Stimulated activated CD8-positive, alpha-beta memory T cell treated with anti-CD3 and anti-CD28 coated beads, Interleukin-15, amount 100 ng/mL, for 24 hours (primary cell): Measurements from ENCODE around the gene GFI1B.
"Not testable (repeated sequence)": the region's sequence is repeated elsewhere in the genome, so short reads cannot be mapped to it uniquely, and the experiment has no call there.

Experiments
- DNase-seq: peaks from one replicate; pipeline ENCODE4 v3.0.0-alpha.2; 2020; ENCODE audit warnings: low read depth

GFI1B gene

GRCh38 chr9:132978451-132979131 lies at the start of gene GFI1B:
TSS of gene GFI1B (plus strand) at chr9:132978694. CDS start at chr9:132986679, 7,985 bp downstream.
- no peak for DNase-seq

- DNase-seq: no peak
Measured at GRCh38 chr9:132931178-132931735, 47.2 kb upstream of the GFI1B start.

GRCh38 chr9:132935026-132935425 lies 43.5 kb upstream of the GFI1B start:
- no peak for DNase-seq

- no peak for DNase-seq
Measured at GRCh38 chr9:132937463-132937901, 41.0 kb upstream of the GFI1B start.

DNA sequence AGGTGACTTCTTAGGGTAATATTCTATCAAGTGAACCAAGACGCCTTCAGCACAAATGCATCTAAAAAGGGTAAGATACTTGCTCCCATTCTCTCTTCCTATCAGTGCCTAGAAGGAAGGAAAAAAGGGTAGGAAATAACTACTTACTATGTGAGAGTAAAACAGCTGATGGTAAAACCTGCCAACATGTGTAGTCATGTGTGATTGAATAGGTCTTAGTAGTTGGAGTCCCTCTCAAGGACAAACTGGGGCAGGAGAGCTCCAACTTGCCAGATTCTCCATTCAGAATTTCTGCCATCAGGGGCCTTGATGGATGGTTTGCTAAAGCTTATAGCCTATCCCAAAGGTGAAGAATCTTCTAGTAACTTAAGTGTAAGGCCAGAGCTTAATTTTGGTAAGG lies 39.3 kb upstream of the GFI1B start:
- DNase-seq: no peak

DNA sequence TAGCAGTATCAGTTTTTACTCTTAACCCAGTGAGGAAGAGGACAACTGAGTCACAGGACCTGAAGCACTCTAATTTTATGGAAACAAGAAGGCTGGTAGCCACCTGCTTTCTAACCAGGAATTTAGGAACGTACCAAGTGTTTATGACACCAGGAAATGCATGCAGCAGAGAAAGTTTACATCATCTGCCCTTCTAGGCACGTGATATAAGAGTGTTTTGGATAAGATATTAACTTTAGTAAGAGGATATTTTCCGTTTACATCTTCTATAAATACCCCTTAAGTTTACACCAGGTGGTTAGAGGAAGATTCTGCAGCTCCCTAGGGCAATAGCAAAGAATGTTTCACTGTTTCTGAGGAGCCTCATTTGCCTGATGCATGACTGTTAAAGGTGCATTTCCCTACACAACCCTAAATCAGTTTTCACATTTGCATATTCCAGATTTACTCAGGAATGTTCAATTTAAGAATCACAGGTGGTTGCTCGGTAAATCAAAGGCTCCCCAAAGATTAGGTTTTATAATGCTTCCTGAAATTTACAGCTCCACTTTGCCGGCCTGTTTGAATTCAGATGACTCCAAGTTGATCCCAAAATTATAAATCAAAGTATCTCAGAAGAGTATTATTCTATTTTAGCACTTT lies 35.8 kb upstream of the GFI1B start:
- no peak for DNase-seq

DNA sequence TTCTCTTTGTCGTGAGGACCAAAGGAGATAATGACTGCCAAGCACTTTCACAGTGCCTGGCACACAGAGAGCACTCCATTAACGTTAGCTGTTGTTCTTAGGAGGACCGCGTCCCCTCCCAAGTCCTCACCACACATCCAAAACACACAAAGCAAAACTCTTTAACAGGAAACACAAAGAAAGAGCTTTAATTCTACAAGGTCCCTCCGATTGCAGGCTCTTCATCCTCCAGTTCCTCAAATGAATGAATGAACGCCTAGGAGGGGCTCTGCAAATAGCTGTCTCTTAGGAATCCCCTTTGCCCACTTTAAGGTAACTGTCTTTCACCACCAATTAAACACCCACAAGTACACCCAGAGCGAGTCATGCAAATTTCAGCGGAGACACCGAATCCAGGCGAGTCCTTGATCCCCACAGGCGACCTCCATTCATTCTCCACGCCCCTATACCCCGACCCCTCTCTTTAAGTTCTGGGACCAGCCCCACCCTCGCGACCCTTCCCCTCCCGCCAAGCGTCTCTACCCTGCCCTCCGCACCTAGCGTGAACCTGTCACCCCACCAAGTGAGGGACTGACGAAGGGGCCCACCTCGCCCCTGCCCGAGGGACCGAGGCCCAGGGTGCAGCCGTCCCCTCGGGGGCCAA lies 34.7 kb upstream of the GFI1B start:
- DNase-seq: no peak

DNA sequence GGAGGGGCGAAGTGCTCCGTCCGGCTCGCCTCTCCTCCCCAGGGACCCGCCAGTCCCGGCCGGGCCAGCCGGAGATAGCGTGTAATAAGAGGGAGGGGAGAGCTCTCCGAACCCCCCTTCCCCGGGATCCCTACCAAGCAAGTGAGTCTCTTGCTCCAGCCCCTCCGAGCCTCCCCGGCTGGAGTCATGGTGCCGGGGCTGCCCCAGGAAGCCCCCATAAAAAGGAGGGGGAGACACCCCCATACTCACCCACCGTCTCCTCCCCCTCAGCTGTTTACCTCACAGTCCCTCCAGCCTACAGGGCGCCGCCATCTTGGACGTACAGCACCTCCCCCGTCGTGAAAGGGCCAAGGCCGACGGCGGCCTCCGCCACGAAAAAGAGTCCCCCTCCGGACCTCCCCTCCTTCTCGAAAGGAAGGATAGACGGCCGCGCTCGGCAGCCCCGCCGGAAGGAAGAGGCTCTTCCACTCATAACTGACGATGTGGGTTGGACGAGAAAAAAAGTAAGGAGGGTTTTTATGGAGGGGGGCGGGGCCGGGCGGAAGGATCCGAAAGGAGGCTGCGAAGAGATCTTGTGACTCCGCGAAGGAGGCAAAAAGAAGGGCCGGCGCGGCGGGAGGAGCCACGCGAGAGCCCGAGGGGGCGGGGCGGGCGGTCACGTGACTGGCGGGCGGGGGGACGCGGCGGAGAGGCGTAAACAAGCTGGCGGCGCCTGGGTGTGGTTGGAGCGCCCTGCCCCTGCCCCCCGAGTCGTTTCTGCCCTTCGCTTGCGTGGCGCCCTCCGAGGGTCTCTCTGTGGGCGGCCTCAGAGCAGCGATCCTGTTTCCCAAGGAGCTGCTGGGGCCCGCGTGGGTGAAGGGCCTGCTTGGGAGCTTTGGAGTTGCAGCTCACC lies 34.0 kb upstream of the GFI1B start, which contains the start of gene TSC1:
Gene TSC1, minus strand, starts transcription at position 323 of the 892 bp plus-strand sequence. CDS start 15,744 bp downstream, outside the sequence.
- peak; percentile 99 for DNase-seq

GRCh38 chr9:132945186-132946130 lies 33.0 kb upstream of the GFI1B start:
- no peak for DNase-seq

GRCh38 chr9:132946211-132946610 lies 32.3 kb upstream of the GFI1B start:
- no peak for DNase-seq

GRCh38 chr9:132946631-132947295 lies 31.7 kb upstream of the GFI1B start:
- no peak for DNase-seq

DNA sequence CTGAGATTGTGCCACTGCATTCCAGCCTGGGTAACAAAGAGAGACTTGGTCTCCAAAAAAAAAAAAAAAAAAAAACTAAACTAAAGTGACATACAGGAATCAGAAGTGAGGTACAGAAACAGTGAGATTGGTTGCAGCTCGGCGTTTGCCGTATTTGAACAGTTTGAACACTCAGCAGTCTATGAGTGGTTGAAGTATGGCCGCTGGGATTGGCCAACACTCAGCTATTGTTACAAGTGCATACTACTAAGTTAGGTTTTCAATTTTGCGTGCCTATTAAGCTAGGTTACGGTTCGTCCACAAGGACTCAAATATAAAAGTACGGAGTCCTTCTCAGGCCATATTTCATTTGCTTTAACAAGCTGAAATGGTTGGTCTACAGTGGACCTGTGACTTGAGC lies 30.7 kb upstream of the GFI1B start:
- DNase-seq: no peak

DNA sequence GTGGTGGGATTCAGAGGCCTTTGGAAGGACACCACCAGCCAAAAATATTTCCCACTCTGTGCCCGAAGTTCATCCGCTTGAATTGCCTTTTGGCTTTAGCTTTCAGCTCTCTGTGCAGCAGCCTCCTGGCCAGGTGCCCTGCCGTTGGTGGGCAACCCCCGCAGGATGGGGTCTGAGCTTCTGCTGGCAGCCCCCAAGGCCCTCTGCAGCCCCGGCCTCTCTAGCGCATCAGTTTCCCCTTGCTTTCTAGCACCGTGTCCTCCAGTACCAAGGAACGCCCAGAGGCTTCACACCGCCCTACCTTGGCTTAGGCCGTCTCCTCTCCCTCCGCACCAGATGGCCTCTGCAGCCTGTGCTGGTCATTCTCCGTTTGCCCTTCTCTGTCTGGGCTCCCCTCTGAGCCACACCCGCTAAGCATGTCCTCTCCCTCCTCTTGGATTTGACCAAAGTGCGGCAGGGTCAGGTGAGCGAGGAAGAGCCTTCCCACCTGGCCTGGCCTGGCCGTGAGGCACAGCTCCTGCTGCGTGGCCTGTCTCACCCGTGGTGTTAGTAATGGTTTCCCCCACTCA lies 29.9 kb upstream of the GFI1B start:
- DNase-seq: no peak

DNA sequence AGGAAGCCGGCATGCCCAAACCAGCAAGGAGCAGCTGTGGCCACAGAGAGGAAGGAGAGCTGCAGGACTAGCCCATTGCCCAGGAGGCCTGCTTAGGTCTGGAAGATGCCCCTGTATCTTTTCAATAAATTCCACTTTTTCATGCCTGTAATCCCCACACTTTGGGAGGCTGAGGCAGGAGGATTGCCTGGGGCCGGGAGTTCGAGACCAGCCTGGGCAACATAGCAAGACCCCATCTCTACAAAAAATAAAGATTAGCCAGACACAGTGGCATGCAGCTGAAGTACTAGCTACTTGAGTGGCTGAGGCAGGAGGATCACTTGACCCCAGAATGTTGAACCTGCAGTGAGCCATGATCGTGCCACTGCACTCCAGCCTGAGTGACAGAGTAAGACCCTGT lies 28.8 kb upstream of the GFI1B start:
- no peak for DNase-seq

DNA sequence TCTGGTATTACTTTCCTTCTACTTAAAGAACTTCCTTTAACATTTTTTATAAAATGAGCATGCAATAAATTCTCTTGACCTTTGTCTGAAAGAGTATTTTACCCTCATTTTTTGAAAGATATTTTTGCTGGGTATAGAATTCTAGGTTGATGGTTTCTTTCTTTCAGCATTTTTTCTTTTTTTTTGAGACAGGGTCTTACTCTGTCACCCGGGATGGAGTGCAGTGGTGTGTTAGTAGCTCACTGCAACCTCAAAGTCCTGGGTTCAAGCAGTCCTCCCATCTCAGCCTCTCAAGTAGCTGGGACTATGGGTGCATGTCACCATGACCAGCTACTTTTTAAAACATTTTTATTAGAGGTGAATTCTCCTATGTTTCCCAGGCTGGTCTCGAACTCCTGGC lies 23.4 kb upstream of the GFI1B start:
- DNase-seq: no peak

DNA sequence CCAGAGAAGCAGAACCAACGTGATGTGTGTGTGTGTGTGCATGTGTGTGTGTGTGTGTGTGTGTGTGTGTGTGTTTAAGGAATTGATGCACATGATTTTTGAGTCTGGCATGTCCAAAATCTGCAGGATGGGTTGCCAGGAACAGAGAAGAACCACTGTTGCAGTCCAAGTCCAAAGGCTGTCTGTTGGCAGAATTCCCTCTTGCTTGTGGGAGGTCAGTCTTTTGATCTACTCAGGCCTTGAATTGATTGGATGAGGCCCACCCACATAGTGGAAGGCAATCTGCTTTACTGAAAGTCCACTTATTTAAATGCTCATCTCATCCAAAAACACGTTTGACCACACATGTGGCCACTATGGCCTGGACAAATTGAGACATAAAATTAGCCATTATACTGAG lies 22.7 kb upstream of the GFI1B start:
- no peak for DNase-seq

- DNase-seq: no peak
Measured at GRCh38 chr9:132957805-132958204, 20.7 kb upstream of the GFI1B start.

DNA sequence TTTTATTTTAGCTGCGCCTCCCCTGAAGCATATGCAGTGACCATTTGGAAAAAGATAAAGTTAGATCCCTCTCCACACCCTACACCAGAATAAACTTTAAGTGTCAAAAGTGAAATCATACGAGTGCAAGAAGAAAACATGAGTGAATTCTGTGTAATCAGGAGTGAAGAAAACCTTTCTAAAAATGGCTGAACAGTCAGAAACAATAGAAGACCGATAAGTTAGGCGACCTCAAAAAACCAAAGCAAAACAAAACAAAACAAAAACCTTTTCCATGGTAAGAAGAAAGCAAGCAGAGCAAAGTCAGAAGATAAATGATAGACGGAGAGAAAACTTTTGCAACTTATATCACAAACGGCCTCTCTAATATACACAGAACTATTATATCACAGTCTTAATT lies 17.5 kb upstream of the GFI1B start:
- DNase-seq: no peak

DNA sequence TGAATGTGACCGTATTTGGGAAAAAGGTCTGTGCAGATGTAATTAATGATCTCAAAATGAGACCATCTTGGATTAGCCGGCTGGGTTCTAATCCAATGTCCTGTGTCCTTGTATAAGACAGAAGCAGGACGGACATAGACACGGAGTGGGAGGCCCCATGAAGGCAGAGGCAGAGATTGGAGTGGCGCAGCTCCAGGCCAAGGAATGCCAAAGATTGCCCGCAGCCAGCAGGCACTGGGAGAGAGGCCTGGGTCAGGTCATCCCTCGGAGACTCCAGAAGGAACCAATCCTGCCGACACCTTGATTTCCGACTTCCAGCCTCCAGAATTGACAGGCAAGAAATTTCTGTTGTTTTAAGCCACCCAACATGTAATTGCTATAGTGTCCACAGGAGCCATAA lies 13.0 kb upstream of the GFI1B start:
- no peak for DNase-seq

- not testable (repeated sequence) for DNase-seq
Measured at GRCh38 chr9:132967908-132968307, 10.6 kb upstream of the GFI1B start.
